GM12891 (cell line): ENCODE data around the gene NAALAD2.

Experiments
- DNase-seq: peaks from one replicate; pipeline ENCODE4 v3.0.0; 2011; ENCODE audit warnings: low spot score; ENCODE audit not compliant: insufficient read length
- FAIRE-seq: peaks from 2 replicates; lab custom pipeline; 2011; peaks lifted over from hg19 to GRCh38; lab: Jason Lieb, UNC
- PAX5 ChIP-seq: IDR thresholded peaks from 2 replicates; pipeline ENCODE4 v1.6.1; 2011; ENCODE audit warnings: low read length, moderate library complexity, mild to moderate bottlenecking; ENCODE audit not compliant: insufficient read depth, severe bottlenecking
- POLR2A ChIP-seq: IDR thresholded peaks from 2 replicates; pipeline ENCODE4 v1.6.1; 2011; ENCODE audit warnings: low read depth, low read length, control low read depth
- POLR2AphosphoS5 ChIP-seq: IDR thresholded peaks from 2 replicates; pipeline ENCODE4 v1.6.1; 2011; ENCODE audit warnings: low read depth, low read length, control low read depth
- POU2F2 ChIP-seq: IDR thresholded peaks from 2 replicates; pipeline ENCODE4 v1.6.1; 2011; ENCODE audit warnings: low read depth, mild to moderate bottlenecking, control low read depth, low read length, moderate library complexity
- SPI1 ChIP-seq: IDR thresholded peaks from 2 replicates; pipeline ENCODE4 v1.6.1; 2011; ENCODE audit warnings: low read depth, low read length, control low read depth
- TAF1 ChIP-seq: IDR thresholded peaks from 2 replicates; pipeline ENCODE4 v1.6.1; 2011; ENCODE audit warnings: low read depth, low read length, control low read depth

NAALAD2 gene

DNA sequence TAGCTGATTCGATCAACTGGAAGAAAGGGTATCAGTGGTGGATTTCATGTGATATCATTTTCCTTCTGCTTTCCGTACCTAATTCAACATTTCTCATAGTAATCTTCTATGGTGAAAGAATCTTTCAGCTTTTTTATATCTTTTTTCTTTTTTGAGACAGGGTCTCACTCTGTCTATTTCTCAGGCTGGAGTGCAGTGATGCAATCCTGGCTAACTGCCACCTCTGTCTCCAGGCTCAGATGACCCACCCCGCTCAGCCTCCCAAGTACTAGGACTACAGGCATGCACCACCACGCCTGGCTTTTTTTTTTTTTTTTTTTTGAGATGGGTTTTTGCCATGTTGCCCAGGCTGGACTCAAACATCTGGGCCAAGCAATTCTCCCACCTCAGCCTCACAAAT, 107.0 kb downstream of the NAALAD2 start:
- FAIRE-seq (no peak), DNase-seq (no peak)
- TF ChIP-seq POLR2A = no peak
- no peak for TF ChIP-seq PAX5
- TF ChIP-seq POU2F2 = no peak
- TF ChIP-seq TAF1 = no peak
- TF ChIP-seq POLR2AphosphoS5 = no peak
- no peak for TF ChIP-seq SPI1
